ENCODE results near the gene PLXNC1. TPM values are rescaled to one million over a fixed set of nuclear protein-coding genes. Genes with fewer than 3 reads are reported as not detected.

PLXNC1 gene
- total and polyA plus RNA-seq, 2 donors (not counting 1 experiment from before 2014, with no cell fraction given) = 9.7 to 33.6 TPM

- Histone ChIP-seq H3K4me2 (replicated peaks; ENCODE audit: low read depth, low read length, poor library complexity, severe bottlenecking) (no peak overlapping the region), H3K79me2 (ENCODE audit: control insufficient read depth, insufficient read depth, low read length) (peaks cover 56% of the 10 kb centered on the region), H3K9ac (ENCODE audit: low read length) (no peak overlapping the region), H3K4me1 (ENCODE audit: control insufficient read depth in 2 of 2, insufficient read depth in 2 of 2, low read length in 2 of 2) (peaks cover 37 to 42% of the 10 kb centered on the region in 2 donors), H3K27me3 (replicated peaks in 1 of 4; ENCODE audit: control extremely low read depth in 1 of 4, control insufficient read depth in 3 of 4, insufficient read depth in 4 of 4, low read length in 3 of 4) (no peaks in the 10 kb centered on the region), H4K20me1 (ENCODE audit: control insufficient read depth, insufficient read depth, low read length, poor library complexity, severe bottlenecking) (no peaks in the 10 kb centered on the region), H2AFZ (ENCODE audit: insufficient read depth, low read depth, low read length, poor library complexity, severe bottlenecking) (no peak overlapping the region), H3K27ac (ENCODE audit: low read length in 2 of 2) (no peak overlapping the region), H3K36me3 (replicated peaks in 1 of 2; ENCODE audit: control extremely low read depth in 1 of 2, control insufficient read depth in 1 of 2, extremely low read depth in 1 of 2, insufficient read depth in 2 of 2, low read length in 1 of 2) (peaks cover 0 to 30% of the 10 kb centered on the region in 2 experiments), H3K9me3 (ENCODE audit: control extremely low read depth in 1 of 3, control insufficient read depth in 2 of 3, insufficient read depth in 1 of 3, low read length in 2 of 3) (no peaks in the 10 kb centered on the region), H3K4me3 (ENCODE audit: control extremely low read depth in 1 of 5, extremely low read depth in 1 of 5, insufficient read depth in 1 of 5, low read depth in 2 of 5, low read length in 4 of 5) (no peak overlapping the region)
- intact Hi-C loops (cut with micrococcal nuclease) = no loop called here
- DNase-seq (no peak), ATAC-seq (ENCODE audit: low read depth) (no peak)
- 90% methylated on average over 3 of the region's 5 CpGs for WGBS (ENCODE audit: insufficient coverage)
- Mint-ChIP-seq H3K27me3 (no peaks in the 10 kb centered on the region), H3K27ac (peak overlapping the region; percentile 2), H3K4me1 (peaks cover 52% of the 10 kb centered on the region), H3K9me3 (ENCODE audit: insufficient read depth) (no peaks in the 10 kb centered on the region), H3K4me3 (no peak overlapping the region)
- ChIA-PET CTCF (no interaction called here), POLR2A (no interaction called here)
- TF ChIP-seq EZH2 (IDR thresholded peaks at IDR 0.05; ENCODE audit: borderline replicate concordance, insufficient read depth, low read depth, low read length, poor library complexity, severe bottlenecking) = no peak
- TF ChIP-seq, protein P1, sequence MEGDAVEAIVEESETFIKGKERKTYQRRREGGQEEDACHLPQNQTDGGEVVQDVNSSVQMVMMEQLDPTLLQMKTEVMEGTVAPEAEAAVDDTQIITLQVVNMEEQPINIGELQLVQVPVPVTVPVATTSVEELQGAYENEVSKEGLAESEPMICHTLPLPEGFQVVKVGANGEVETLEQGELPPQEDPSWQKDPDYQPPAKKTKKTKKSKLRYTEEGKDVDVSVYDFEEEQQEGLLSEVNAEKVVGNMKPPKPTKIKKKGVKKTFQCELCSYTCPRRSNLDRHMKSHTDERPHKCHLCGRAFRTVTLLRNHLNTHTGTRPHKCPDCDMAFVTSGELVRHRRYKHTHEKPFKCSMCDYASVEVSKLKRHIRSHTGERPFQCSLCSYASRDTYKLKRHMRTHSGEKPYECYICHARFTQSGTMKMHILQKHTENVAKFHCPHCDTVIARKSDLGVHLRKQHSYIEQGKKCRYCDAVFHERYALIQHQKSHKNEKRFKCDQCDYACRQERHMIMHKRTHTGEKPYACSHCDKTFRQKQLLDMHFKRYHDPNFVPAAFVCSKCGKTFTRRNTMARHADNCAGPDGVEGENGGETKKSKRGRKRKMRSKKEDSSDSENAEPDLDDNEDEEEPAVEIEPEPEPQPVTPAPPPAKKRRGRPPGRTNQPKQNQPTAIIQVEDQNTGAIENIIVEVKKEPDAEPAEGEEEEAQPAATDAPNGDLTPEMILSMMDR (IDR thresholded peaks at IDR 0.05) = no peak
Measured at GRCh38 chr12:94171595-94171930, 23.2 kb downstream of the PLXNC1 start.

DNA sequence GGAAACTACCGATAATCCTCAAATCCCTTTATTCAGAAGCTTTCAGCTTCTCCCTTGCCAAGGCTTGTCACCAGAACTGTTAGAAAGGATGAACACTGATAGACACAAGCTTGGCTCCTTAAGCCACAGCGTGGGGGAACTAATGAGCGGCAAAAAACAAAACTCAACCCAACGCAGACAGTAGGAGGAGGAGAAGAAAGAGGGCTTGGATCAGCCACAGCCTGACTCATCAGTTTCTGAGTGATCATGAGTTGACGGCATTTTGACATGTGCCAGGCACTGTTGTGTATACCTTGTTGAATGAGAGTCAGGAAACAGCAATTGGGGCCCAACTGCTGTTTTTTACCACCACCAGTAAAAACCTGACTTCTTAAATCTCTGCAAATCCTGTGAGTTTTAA, 23.7 kb downstream of the PLXNC1 start:
- Histone ChIP-seq H3K4me2 (replicated peaks; ENCODE audit: low read depth, low read length, poor library complexity, severe bottlenecking) (no peak overlapping the region), H2AFZ (ENCODE audit: insufficient read depth, low read depth, low read length, poor library complexity, severe bottlenecking) (no peak overlapping the region), H3K9me3 (ENCODE audit: control extremely low read depth in 1 of 3, control insufficient read depth in 2 of 3, insufficient read depth in 1 of 3, low read length in 2 of 3) (no peaks in the 10 kb centered on the region), H3K4me1 (ENCODE audit: control insufficient read depth in 2 of 2, insufficient read depth in 2 of 2, low read length in 2 of 2) (peaks cover 37 to 43% of the 10 kb centered on the region in 2 donors), H3K4me3 (ENCODE audit: control extremely low read depth in 1 of 5, extremely low read depth in 1 of 5, insufficient read depth in 1 of 5, low read depth in 2 of 5, low read length in 4 of 5) (no peak overlapping the region), H3K9ac (ENCODE audit: low read length) (no peak overlapping the region), H3K27me3 (replicated peaks in 1 of 4; ENCODE audit: control extremely low read depth in 1 of 4, control insufficient read depth in 3 of 4, insufficient read depth in 4 of 4, low read length in 3 of 4) (no peaks in the 10 kb centered on the region), H3K79me2 (ENCODE audit: control insufficient read depth, insufficient read depth, low read length) (peaks cover 52% of the 10 kb centered on the region), H3K27ac (ENCODE audit: low read length in 2 of 2) (no peak overlapping the region), H3K36me3 (replicated peaks in 1 of 2; ENCODE audit: control extremely low read depth in 1 of 2, control insufficient read depth in 1 of 2, extremely low read depth in 1 of 2, insufficient read depth in 2 of 2, low read length in 1 of 2) (peaks cover 0 to 26% of the 10 kb centered on the region in 2 experiments), H4K20me1 (ENCODE audit: control insufficient read depth, insufficient read depth, low read length, poor library complexity, severe bottlenecking) (no peaks in the 10 kb centered on the region)
- 100% methylated on average over 1 of the region's 5 CpGs for WGBS (ENCODE audit: insufficient coverage)
- POLR2A ChIA-PET = no interaction called here
- H3K27me3 Mint-ChIP-seq = no peaks in the 10 kb centered on the region
- ATAC-seq (ENCODE audit: low read depth) = no peak
- no peak for TF ChIP-seq EZH2 (IDR thresholded peaks at IDR 0.05; ENCODE audit: borderline replicate concordance, insufficient read depth, low read depth, low read length, poor library complexity, severe bottlenecking)
- TF ChIP-seq, protein P1 (IDR thresholded peaks at IDR 0.05) = no peak
- no peak overlapping the region for H3K4me3 Mint-ChIP-seq
- no peak overlapping the region for H3K27ac Mint-ChIP-seq
- H3K9me3 Mint-ChIP-seq (ENCODE audit: insufficient read depth) = no peaks in the 10 kb centered on the region
- intact Hi-C loops (cut with micrococcal nuclease) = loop anchor here (2.0 kb wide), 1 partner anchor 21 kb away; no protein-coding TSS in a partner anchor
- peaks cover 52% of the 10 kb centered on the region for H3K4me1 Mint-ChIP-seq
- CTCF ChIA-PET = interaction anchor here (1.7 to 2.0 kb wide), 2 partner anchors 14 to 23 kb away, joined by 4 to 7 read pairs; partner anchors contain the start of gene PLXNC1
- peak; percentile 17 for DNase-seq

Data from B cell (primary cell).